A549 treated with Hydrocortisone at 1 μM for 4 hours (cell line): ENCODE data around the gene C1orf122. TPM values are rescaled to one million over a fixed set of nuclear protein-coding genes. Genes with fewer than 3 reads are reported as not detected.

Source experiments
- total RNA-seq: library from RNA; stranded (reverse); fragments of 200-300 nt; extraction: Qiagen RNA extraction; gene quantifications from 5 replicates; pipeline ENCODE4 v1.2.3, GENCODE V29; 2022

The C1orf122 gene
- total RNA-seq, result 33.2 to 68.0 TPM (median 58.3 TPM) in 5 replicates

DNA sequence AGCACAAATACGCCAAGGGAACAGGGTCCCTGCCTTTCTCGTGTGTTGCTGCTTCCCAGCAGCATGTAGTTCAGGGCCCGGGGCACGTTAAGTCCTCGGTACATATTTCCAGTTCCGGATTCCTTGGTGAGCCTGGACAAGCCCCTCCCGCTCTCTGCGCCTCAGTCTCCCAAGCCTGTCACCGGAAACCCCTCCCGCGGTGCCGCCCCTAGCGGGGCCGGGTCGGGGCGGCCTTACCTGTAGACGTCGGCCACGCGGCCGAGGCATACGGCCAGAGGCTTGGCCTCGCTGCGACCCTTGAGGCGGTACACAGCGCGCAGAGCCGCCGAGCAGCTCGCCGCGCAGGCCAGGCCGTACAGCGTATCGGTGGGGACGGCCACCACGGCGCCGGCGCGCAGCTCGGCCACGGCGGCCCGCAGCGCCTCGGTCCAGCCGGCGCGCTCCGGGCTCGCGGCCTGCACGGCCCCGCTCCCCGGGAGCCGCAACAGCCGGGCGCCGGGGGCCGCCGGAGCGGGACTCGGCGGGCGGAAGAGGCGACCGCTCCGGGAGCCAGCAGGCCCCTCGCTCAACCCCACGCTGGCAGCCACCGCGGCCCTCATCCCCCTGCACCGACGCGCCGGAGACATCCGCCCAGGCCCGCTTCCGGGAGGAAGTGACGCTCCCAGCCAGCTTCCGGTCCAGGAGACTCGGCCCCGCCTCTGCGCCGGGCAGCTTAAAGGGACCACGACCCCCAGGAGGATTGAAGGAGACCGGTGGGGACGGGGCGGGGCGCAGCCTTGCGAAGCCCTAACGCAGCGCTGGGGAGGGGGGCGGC, at the start of gene C1orf122, which contains the start of gene YRDC:
Gene C1orf122 (plus strand): TSS at position 236 of the 814 bp plus-strand sequence. CDS start 615 bp downstream, outside the sequence.
Gene YRDC (minus strand): TSS at position 654 of the 814 bp plus-strand sequence. CDS start 28 bp downstream, at position 626.

DNA sequence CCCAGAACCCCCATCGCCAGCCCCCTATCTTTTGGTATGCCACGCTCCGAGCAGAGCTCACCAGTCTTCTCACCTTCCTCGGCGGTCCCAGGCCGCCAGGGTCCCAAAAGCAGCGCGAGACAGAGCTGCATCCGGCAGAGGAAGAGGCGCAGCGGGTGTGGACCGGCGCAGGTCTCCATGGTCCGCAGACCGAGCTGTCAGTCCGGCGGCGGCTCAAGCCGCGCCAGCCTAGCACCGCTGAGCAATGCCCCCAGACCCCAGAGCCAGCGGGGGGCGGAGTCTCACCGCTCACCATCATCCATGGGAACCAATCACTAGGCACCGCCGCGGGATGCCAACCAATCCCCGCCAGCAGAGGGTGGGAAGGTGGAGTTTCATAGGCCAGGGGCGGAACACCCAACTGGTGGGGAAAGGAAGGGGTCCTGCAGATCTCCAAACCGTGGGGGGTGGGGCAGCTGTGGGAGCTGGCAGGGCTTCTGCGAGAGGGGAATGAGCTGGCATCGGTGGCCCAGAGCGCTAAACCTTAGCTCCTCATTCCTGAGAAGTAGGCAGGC, 42.6 kb upstream of the C1orf122 start, which contains the start of gene EPHA10:
Gene EPHA10 (minus strand): TSS at position 233 of the 554 bp plus-strand sequence. CDS start 54 bp downstream, at position 179.

GRCh38 chr1:37793773-37794371, 13.7 kb upstream of the C1orf122 start, which contains the start of gene MANEAL:
Gene MANEAL (plus strand): TSS chr1:37793847. CDS start chr1:37794183, 336 bp downstream.

Other genes starting within 250 kb of the C1orf122 start
- gene GNL2, start 211.9 kb upstream of the C1orf122 start, total RNA-seq, result 49.6 to 67.9 TPM (median 52.4 TPM) in 5 replicates
- 0.08 to 0.36 TPM (median 0.13 TPM) in 5 replicates for gene RSPO1, start 172.9 kb upstream of the C1orf122 start, total RNA-seq
- gene CDCA8, start 115.3 kb upstream of the C1orf122 start, total RNA-seq, result 47.0 to 53.1 TPM (median 48.4 TPM) in 5 replicates
- gene EPHA10, start 42.7 kb upstream of the C1orf122 start, total RNA-seq, result 1.0 to 1.5 TPM (median 1.1 TPM) in 5 replicates
- gene MANEAL, start 13.9 kb upstream of the C1orf122 start, total RNA-seq, result 23.6 to 25.8 TPM (median 25.4 TPM) in 5 replicates
- gene YRDC, start 418 bp downstream of the C1orf122 start, total RNA-seq, result 12.0 to 18.8 TPM (median 17.6 TPM) in 5 replicates
- 3.9 to 5.9 TPM (median 4.7 TPM) in 5 replicates for gene MTF1, start 51.8 kb downstream of the C1orf122 start, total RNA-seq
- gene INPP5B, start 139.3 kb downstream of the C1orf122 start, total RNA-seq, result 3.9 to 5.2 TPM (median 4.4 TPM) in 5 replicates
- 46.8 to 93.8 TPM (median 49.6 TPM) in 5 replicates for gene SF3A3, start 182.2 kb downstream of the C1orf122 start, total RNA-seq
- gene FHL3, start 197.7 kb downstream of the C1orf122 start, total RNA-seq, result 9.1 to 10.9 TPM (median 9.6 TPM) in 5 replicates
- 40.6 to 71.1 TPM (median 40.8 TPM) in 5 replicates for gene UTP11, start 204.9 kb downstream of the C1orf122 start, total RNA-seq
- 0.07 TPM in 1 of 5 replicates, not detected in the others for gene POU3F1, start 239.0 kb downstream of the C1orf122 start, total RNA-seq